Measurements from ENCODE around the gene MYNN. TPM values are rescaled to one million over a fixed set of nuclear protein-coding genes. Genes with fewer than 3 reads are reported as not detected.

Gene MYNN
- total and polyA plus RNA-seq, 9 of the 15 experiments (the other 6 are each of a cell fraction or from before 2014, with no cell fraction given): 10.4 to 35.7 (median 21.3) TPM

DNA sequence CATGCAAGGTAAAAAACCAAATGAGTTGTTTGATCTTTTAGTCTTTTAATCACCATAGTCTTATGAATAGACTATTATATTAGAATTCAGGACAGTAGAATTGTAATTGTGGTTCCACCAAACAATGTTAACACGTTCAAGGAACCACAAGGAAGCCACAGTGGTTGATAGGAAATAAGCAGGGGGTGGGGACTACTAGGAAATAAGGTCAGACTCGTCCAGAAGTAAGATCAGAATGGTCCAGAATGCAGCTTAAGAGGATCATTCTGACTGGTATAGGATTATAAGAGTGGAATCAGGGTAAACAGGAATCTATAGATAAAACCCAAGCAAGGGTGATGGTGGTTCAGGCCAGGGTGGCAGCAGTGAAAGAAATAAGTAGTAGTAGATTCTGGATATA lies 7.5 kb downstream of the MYNN start:
- H3K9me3 ChIP-seq (replicated peaks; ENCODE audit: control insufficient read depth, insufficient read depth, low read depth, low read length): no peaks in the 10 kb centered on the region
- H4K20me1 ChIP-seq (replicated peaks; ENCODE audit: control insufficient read depth, insufficient read depth, low read length): no peaks in the 10 kb centered on the region
- no peak overlapping the region for H3K27ac ChIP-seq (ENCODE audit: extremely low read depth, low read depth, low read length)
- in situ Hi-C loops (cut with MboI): no loop called here
- H3K79me2 ChIP-seq (ENCODE audit: control insufficient read depth, insufficient read depth, low read length): peaks cover 20% of the 10 kb centered on the region
- peaks cover 0 to 13% of the 10 kb centered on the region in 2 experiments; a peak in 3 of 5 replicates for H3K4me1 ChIP-seq (replicated peaks in 1 of 2; ENCODE audit: control insufficient read depth in 2 of 2, insufficient read depth in 2 of 2, low read length in 2 of 2)
- peak; percentile 49 for FAIRE-seq
- no peak overlapping the region for H2AFZ ChIP-seq (ENCODE audit: low read depth, low read length)
- no peak overlapping the region for H3K4me2 ChIP-seq (ENCODE audit: insufficient read depth, low read length)
- no TSS peak for BruUV-seq (replicated peaks)
- intact Hi-C loops (cut with micrococcal nuclease): no loop called here
- no peak overlapping the region for H3K9ac ChIP-seq (ENCODE audit: insufficient read depth in 1 of 2, low read depth in 2 of 2, low read length in 2 of 2)
- no peak for TF ChIP-seq ZNF263 (CRISPR knock-in tag; IDR thresholded peaks at IDR 0.05; ENCODE audit: borderline replicate concordance)
- no peak for TF ChIP-seq GATAD2A (IDR thresholded peaks at IDR 0.05)
- no peak for TF ChIP-seq ZNF274 (IDR thresholded peaks at IDR 0.05; ENCODE audit: borderline replicate concordance, low read depth, low read length)
- no peak for TF ChIP-seq SREBF2 (CRISPR knock-in tag; IDR thresholded peaks at IDR 0.05)
- TF ChIP-seq CBFA2T3 (IDR thresholded peaks at IDR 0.05): no peak
- TF ChIP-seq ZNF408 (CRISPR knock-in tag; IDR thresholded peaks at IDR 0.05; ENCODE audit: low read depth): no peak
- no peak for TF ChIP-seq ZNF175 (CRISPR knock-in tag; IDR thresholded peaks at IDR 0.05; ENCODE audit: low read depth)
- TF ChIP-seq ESRRB (CRISPR knock-in tag; IDR thresholded peaks at IDR 0.05; ENCODE audit: borderline replicate concordance): no peak
- no peak for TF ChIP-seq MEF2D (tag; conservative IDR thresholded peaks at IDR 0.05; ENCODE audit: low read depth)
- TF ChIP-seq TAF15 (IDR thresholded peaks at IDR 0.05; ENCODE audit: low read depth, low read length): no peak
- no peak for TF ChIP-seq IFI16 (CRISPR knock-in tag; IDR thresholded peaks at IDR 0.05)
- TF ChIP-seq SIN3B (IDR thresholded peaks at IDR 0.05; ENCODE audit: low read depth): no peak
- ChIA-PET CTCF (ENCODE audit: low intra/inter-chr PET ratio) (no interaction called here), POLR2A (interaction anchor here (0.8 to 1.2 kb wide), 2 partner anchors 8 to 10 kb away, joined by 3 to 6 read pairs; no protein-coding TSS in a partner anchor)
- WGBS (ENCODE audit: insufficient coverage, low coverage, missing lambda C conversion rate): 8% methylated on average over 2 of the region's 2 CpGs
- H3K36me3 ChIP-seq (ENCODE audit: control insufficient read depth, insufficient read depth, low read length): peaks cover 96% of the 10 kb centered on the region
- no peak overlapping the region for H3K4me3 ChIP-seq
- H3K9me1 ChIP-seq (ENCODE audit: control insufficient read depth, insufficient read depth, low read length): no peaks in the 10 kb centered on the region
- H3K27me3 ChIP-seq (ENCODE audit: control insufficient read depth in 2 of 2, insufficient read depth in 2 of 2, low read length in 2 of 2): no peaks in the 10 kb centered on the region
- ATAC-seq: peak; percentile 69
- no peak for DNase-seq (ENCODE audit: extremely low read depth in 1 of 4, low spot score in 3 of 4)

All from K562 (cell line).